Measurements from ENCODE around the gene ERCC2.

The ERCC2 gene

DNA sequence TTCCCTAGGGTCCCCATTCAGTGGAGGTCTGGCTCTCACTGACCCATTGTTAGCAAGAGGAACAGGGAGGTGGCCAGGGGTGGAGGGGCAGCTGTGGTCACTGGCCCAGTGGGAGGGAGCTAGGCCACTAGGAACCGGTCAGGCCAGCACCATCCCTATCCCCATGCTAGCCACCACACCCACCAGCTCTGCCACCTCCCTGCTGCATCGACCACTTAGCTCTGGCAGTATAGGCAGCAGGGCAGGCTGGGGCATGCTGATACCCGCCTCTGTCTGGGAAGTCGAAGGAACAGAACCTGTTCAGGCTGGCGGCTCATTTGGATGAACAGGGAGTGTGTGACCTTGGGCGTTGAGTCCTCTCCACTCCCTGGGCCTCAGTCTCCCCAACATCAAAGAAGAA lies 29.8 kb upstream of the ERCC2 start:
- Histone ChIP-seq H3K27me3 (ENCODE audit: low read length) (no peaks in the 10 kb centered on the region), H3K4me3 (ENCODE audit: insufficient read depth, low read length, poor library complexity, severe bottlenecking) (no peak overlapping the region), H3F3A (ENCODE audit: insufficient read depth) (no peaks in the 10 kb centered on the region), H4K20me1 (ENCODE audit: low read depth, low read length) (no peaks in the 10 kb centered on the region), H3K27ac (ENCODE audit: low read depth, low read length) (no peak overlapping the region), H3K9me2 (replicated peaks; ENCODE audit: insufficient read depth, low read length) (no peaks in the 10 kb centered on the region), H3K9ac (ENCODE audit: low read length) (no peak overlapping the region), H3K4me2 (ENCODE audit: low read depth, low read length, poor library complexity, severe bottlenecking) (no peak overlapping the region), H3K36me3 (ENCODE audit: low read length) (no peaks in the 10 kb centered on the region), H2AFZ (ENCODE audit: low read depth, low read length, severe bottlenecking) (no peak overlapping the region), H3K79me2 (ENCODE audit: insufficient read depth, low read length) (no peaks in the 10 kb centered on the region), H3K9me3 (ENCODE audit: insufficient read depth, low read length) (no peaks in the 10 kb centered on the region)
- TF ChIP-seq EZH2phosphoT487 (conservative IDR thresholded peaks at IDR 0.05; ENCODE audit: low read length) (no peak), CTCF (IDR thresholded peaks at IDR 0.05; ENCODE audit: insufficient read depth, low read length, poor library complexity, severe bottlenecking) (no peak)

DNA sequence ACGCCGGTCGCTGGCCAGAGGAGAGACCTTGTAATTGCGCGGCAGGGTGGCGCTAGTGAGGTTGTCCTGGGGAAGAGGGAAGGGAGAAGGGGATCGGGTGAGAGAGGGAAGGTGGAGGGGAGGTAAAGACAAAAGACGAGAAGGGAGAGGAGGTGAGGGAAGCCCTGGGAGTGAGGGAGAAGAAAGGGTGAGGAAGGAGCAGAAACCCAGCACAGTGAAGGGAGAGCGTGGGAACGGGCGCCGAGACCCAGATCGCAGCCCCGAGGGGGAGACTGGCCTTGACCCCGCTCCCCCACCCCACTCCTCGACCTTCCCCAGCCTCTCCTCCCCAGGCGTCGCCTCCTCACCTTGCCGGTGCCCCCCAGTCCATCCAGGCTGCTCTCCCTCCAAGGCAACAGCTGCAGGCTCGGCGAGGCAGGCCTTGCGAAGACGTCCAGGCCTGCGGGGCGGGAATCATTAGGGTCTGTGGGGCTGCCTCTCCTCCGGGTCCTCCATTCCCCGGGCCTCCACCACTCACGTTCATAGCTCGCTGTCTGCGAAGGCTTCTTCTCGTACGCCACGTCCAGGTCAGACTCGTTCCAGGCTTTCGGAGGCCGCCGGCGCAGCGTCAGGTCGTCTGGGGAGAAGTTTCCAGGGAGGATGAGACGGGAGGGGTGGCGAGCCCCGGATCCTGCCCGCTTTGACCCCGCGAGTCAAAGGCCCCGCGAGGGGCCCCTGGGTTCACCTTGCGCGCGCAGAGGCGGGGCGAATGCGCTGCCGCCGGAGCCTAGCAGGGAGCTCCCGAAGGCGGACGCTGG lies 25.6 kb upstream of the ERCC2 start:
- no peaks in the 10 kb centered on the region for H3K79me2 ChIP-seq (ENCODE audit: insufficient read depth, low read length)
- no peak overlapping the region for H2AFZ ChIP-seq (ENCODE audit: low read depth, low read length, severe bottlenecking)
- no peak overlapping the region for H3K4me2 ChIP-seq (ENCODE audit: low read depth, low read length, poor library complexity, severe bottlenecking)
- no peak overlapping the region for H3K4me3 ChIP-seq (ENCODE audit: insufficient read depth, low read length, poor library complexity, severe bottlenecking)
- no peaks in the 10 kb centered on the region for H3K36me3 ChIP-seq (ENCODE audit: low read length)
- H3K9me3 ChIP-seq (ENCODE audit: insufficient read depth, low read length) = no peaks in the 10 kb centered on the region
- TF ChIP-seq CTCF (IDR thresholded peaks at IDR 0.05; ENCODE audit: insufficient read depth, low read length, poor library complexity, severe bottlenecking) = no peak
- TF ChIP-seq EZH2phosphoT487 (conservative IDR thresholded peaks at IDR 0.05; ENCODE audit: low read length) = no peak
- H3K27ac ChIP-seq (ENCODE audit: low read depth, low read length) = no peak overlapping the region
- H3F3A ChIP-seq (ENCODE audit: insufficient read depth) = no peaks in the 10 kb centered on the region
- no peak overlapping the region for H3K9ac ChIP-seq (ENCODE audit: low read length)
- H3K9me2 ChIP-seq (replicated peaks; ENCODE audit: insufficient read depth, low read length) = no peaks in the 10 kb centered on the region
- H4K20me1 ChIP-seq (ENCODE audit: low read depth, low read length) = no peaks in the 10 kb centered on the region
- no peaks in the 10 kb centered on the region for H3K27me3 ChIP-seq (ENCODE audit: low read length)

- H3K9me3 ChIP-seq (ENCODE audit: insufficient read depth, low read length) = no peaks in the 10 kb centered on the region
These were observed 21.7 kb upstream of the ERCC2 start for GRCh38 chr19:45391871-45392665.

More at GRCh38 chr19:45391871-45392665, 21.7 kb upstream of the ERCC2 start:
- H3K4me3 ChIP-seq (ENCODE audit: insufficient read depth, low read length, poor library complexity, severe bottlenecking) = no peak overlapping the region
- H3F3A ChIP-seq (ENCODE audit: insufficient read depth) = no peaks in the 10 kb centered on the region
- H3K36me3 ChIP-seq (ENCODE audit: low read length) = no peaks in the 10 kb centered on the region
- no peak overlapping the region for H3K9ac ChIP-seq (ENCODE audit: low read length)
- no peak overlapping the region for H3K27ac ChIP-seq (ENCODE audit: low read depth, low read length)
- H3K27me3 ChIP-seq (ENCODE audit: low read length) = no peaks in the 10 kb centered on the region
- no peak overlapping the region for H2AFZ ChIP-seq (ENCODE audit: low read depth, low read length, severe bottlenecking)
- no peaks in the 10 kb centered on the region for H3K79me2 ChIP-seq (ENCODE audit: insufficient read depth, low read length)
- no peak overlapping the region for H3K4me2 ChIP-seq (ENCODE audit: low read depth, low read length, poor library complexity, severe bottlenecking)
- no peaks in the 10 kb centered on the region for H3K9me2 ChIP-seq (replicated peaks; ENCODE audit: insufficient read depth, low read length)
- H4K20me1 ChIP-seq (ENCODE audit: low read depth, low read length) = no peaks in the 10 kb centered on the region
- no peak for TF ChIP-seq EZH2phosphoT487 (conservative IDR thresholded peaks at IDR 0.05; ENCODE audit: low read length)
- TF ChIP-seq CTCF (IDR thresholded peaks at IDR 0.05; ENCODE audit: insufficient read depth, low read length, poor library complexity, severe bottlenecking) = no peak
